Cardiac septum (tissue), 1 donor: Measurements from ENCODE around the gene CSGALNACT2. TPM values are rescaled to one million over a fixed set of nuclear protein-coding genes. Genes with fewer than 3 reads are reported as not detected.

ENCODE experiments used
- DNase-seq: peaks from one replicate; pipeline ENCODE4 v3.0.0-alpha.2; 2020; ENCODE audit warnings: low spot score
- intact Hi-C: fragments of 100-400 bp; cut with DNase I; formaldehyde crosslinking; loops from one replicate; pipeline ENCODE4 v1.14.0; 2022
- total RNA-seq: library from RNA; stranded (reverse); fragmentation: NEBNext Ultra II Directional; extraction: Animal tissue kit (Norgen Biotek cat#: 25700); gene quantifications from one replicate; pipeline ENCODE4 v1.2.1, GENCODE V29; 2021
- donor health status: DM: no; HTN: no; CAD: no.

The CSGALNACT2 gene
- total RNA-seq, 1 donor from 2014 or later: 14.2 TPM

- DNase-seq: peak; percentile 59
- intact Hi-C loops: no loop called here
These were observed 92.1 kb downstream of the CSGALNACT2 start for GRCh38 chr10:43230101-43230908.

- peak; percentile 70 for DNase-seq
- intact Hi-C loops: no loop called here
These were observed 92.8 kb downstream of the CSGALNACT2 start for GRCh38 chr10:43230909-43231522.

GRCh38 chr10:43231523-43232078, 93.4 kb downstream of the CSGALNACT2 start:
- peak; percentile 73 for DNase-seq
- intact Hi-C loops: no loop called here

GRCh38 chr10:43233601-43234430, 95.6 kb downstream of the CSGALNACT2 start:
- peak; percentile 51 for DNase-seq
- intact Hi-C loops: no loop called here

GRCh38 chr10:43234471-43235041, 96.3 kb downstream of the CSGALNACT2 start:
- DNase-seq: peak; percentile 36
- intact Hi-C loops: no loop called here

Other genes starting within 250 kb of the CSGALNACT2 start
- gene RET, start 61.4 kb upstream of the CSGALNACT2 start, total RNA-seq: 0.94 TPM
- gene RASGEF1A, start 128.6 kb downstream of the CSGALNACT2 start, total RNA-seq: 1.0 TPM
- not detected for gene FXYD4, start 233.2 kb downstream of the CSGALNACT2 start, total RNA-seq